ENCODE data around the gene ANK3. TPM values are rescaled to one million over a fixed set of nuclear protein-coding genes. Genes with fewer than 3 reads are reported as not detected.

ANK3 gene
- total RNA-seq, 2 donors from 2014 or later = 55.4 to 126 TPM

DNA sequence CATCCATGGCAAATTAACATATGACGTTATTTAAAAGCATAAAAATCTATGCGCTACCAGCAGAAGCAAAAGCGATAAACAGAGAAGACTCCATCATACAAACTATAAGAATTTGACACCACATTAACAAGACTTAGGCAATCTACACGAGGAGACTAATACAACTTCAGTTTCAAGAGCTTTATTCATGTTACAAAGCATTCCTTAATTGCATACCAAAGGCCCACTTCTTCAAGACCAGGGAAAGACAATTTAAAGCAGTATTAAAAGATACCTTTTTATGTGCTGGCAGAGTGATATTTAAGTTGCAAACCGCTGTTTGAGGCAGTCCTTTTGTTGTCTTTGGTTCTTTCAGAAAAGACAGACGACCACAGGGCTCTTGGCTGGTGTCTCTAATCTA lies 307.3 kb downstream of the ANK3 start:
- H3K27me3 ChIP-seq (replicated peaks; ENCODE audit: insufficient read depth) = no peaks in the 10 kb centered on the region
- H3K27ac ChIP-seq = no peak overlapping the region
- no peak for ATAC-seq (ENCODE audit: insufficient number of reproducible peaks, low FRiP score, low read depth)
- TF ChIP-seq, protein P1, sequence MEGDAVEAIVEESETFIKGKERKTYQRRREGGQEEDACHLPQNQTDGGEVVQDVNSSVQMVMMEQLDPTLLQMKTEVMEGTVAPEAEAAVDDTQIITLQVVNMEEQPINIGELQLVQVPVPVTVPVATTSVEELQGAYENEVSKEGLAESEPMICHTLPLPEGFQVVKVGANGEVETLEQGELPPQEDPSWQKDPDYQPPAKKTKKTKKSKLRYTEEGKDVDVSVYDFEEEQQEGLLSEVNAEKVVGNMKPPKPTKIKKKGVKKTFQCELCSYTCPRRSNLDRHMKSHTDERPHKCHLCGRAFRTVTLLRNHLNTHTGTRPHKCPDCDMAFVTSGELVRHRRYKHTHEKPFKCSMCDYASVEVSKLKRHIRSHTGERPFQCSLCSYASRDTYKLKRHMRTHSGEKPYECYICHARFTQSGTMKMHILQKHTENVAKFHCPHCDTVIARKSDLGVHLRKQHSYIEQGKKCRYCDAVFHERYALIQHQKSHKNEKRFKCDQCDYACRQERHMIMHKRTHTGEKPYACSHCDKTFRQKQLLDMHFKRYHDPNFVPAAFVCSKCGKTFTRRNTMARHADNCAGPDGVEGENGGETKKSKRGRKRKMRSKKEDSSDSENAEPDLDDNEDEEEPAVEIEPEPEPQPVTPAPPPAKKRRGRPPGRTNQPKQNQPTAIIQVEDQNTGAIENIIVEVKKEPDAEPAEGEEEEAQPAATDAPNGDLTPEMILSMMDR (IDR thresholded peaks at IDR 0.05) = no peak
- DNase-seq (ENCODE audit: low spot score) = no peak
- no peaks in the 10 kb centered on the region for H3K36me3 ChIP-seq
- H3K9me3 ChIP-seq = no peaks in the 10 kb centered on the region
- H3K4me3 ChIP-seq = peak overlapping the region; percentile 46
- peaks cover 0 to 12% of the 10 kb centered on the region in 2 donors for H3K4me1 ChIP-seq (ENCODE audit: control insufficient read depth in 1 of 2, low read depth in 2 of 2)

DNA sequence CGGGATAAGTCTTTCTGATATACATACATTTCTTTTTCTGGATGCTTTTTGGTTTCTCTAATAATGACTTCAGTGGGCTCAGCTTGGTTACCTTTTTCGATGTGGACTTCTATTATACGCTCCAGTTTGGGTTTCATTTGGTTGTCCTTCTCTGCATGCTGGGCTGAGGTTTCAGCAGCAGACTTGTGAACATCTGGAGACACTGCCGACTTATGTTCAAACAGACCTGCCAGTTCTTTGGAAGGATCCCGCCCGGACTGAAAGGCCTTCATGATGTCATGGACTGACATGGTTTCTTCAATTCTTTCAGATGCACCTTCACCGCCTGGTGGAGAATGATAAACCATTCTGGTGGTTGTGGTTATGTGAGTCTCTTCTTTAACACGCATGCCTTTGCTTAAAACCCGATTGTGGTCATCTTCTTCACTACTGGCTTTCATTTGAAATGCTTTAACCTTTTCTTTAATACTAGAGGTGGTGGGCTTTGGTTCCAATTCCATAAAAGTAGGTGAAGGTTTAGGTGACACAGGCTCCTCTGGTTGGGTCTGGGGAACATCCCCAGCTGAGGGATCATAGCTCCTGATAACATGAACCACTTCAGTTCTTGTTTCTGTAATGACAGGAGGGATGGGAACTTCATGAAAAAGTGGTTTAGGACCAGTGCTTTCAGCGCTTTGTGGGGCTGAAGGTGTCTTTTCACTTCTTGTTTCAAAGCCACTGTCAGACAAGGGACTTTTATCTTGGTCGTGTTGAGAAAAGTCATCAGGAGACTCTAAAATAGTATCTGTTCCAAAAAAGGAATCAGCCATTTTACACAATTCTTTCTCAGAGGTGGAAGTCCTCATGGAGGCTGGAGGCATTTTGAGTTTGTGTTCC lies 315.7 kb downstream of the ANK3 start:
- no peak overlapping the region for H3K27ac ChIP-seq
- no peak overlapping the region for H3K4me3 ChIP-seq
- no peaks in the 10 kb centered on the region for H3K4me1 ChIP-seq (ENCODE audit: control insufficient read depth in 1 of 2, low read depth in 2 of 2)
- H3K9me3 ChIP-seq = no peaks in the 10 kb centered on the region
- TF ChIP-seq, protein P1 (IDR thresholded peaks at IDR 0.05) = no peak
- DNase-seq (ENCODE audit: low spot score) (no peak), ATAC-seq (ENCODE audit: insufficient number of reproducible peaks, low FRiP score, low read depth) (no peak)
- H3K36me3 ChIP-seq = no peaks in the 10 kb centered on the region
- no peaks in the 10 kb centered on the region for H3K27me3 ChIP-seq (replicated peaks; ENCODE audit: insufficient read depth)

DNA sequence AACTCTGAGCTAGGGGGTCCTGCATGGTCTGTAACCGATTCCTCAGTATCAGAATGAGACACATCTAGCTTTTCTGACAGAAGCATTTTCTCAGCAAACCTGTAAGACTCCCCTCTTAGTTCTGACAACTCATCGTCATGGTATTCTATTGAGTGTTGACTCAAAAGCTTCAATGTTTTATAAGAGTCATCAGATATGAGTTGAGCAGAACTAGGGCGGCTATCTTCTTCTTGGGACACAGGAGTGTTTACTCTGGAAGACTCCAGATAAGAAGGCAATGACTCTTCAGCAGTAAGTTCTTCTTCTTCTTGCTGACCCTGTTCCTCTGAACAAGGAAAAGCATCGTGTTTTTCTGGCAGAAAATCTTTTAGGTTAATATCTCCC lies 316.3 kb downstream of the ANK3 start:
- Histone ChIP-seq H3K27me3 (replicated peaks; ENCODE audit: insufficient read depth) (no peaks in the 10 kb centered on the region), H3K36me3 (no peaks in the 10 kb centered on the region), H3K9me3 (no peaks in the 10 kb centered on the region), H3K4me3 (no peak overlapping the region), H3K27ac (no peak overlapping the region), H3K4me1 (ENCODE audit: control insufficient read depth in 1 of 2, low read depth in 2 of 2) (no peaks in the 10 kb centered on the region)
- ATAC-seq (ENCODE audit: insufficient number of reproducible peaks, low FRiP score, low read depth) = no peak
- TF ChIP-seq, protein P1 (IDR thresholded peaks at IDR 0.05) = no peak
- DNase-seq (ENCODE audit: low spot score) = no peak

DNA sequence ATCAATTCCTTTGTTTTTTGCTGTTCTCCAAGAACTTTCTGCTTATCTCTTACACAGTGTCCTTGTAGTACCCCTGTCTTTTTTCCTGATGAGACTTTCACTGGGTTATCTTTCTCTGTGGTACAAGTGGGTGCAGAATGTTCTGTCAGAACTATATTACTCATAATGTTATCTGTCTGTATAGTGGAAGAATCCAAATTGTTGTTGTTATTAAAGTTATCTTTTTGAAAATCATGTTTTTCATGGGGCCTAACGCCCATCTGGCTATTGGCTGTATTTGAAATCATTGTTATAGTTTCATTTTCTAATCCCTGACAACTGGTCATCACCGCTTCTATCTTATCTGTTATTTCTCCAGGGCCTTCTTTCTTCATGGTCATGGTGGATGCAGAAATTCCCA lies 320.4 kb downstream of the ANK3 start:
- DNase-seq (ENCODE audit: low spot score) (no peak), ATAC-seq (ENCODE audit: insufficient number of reproducible peaks, low FRiP score, low read depth) (no peak)
- no peak overlapping the region for H3K27ac ChIP-seq
- H3K9me3 ChIP-seq = no peaks in the 10 kb centered on the region
- H3K36me3 ChIP-seq = no peaks in the 10 kb centered on the region
- H3K4me3 ChIP-seq = no peak overlapping the region
- no peaks in the 10 kb centered on the region for H3K27me3 ChIP-seq (replicated peaks; ENCODE audit: insufficient read depth)
- peaks cover 4 to 6% of the 10 kb centered on the region in 2 donors for H3K4me1 ChIP-seq (ENCODE audit: control insufficient read depth in 1 of 2, low read depth in 2 of 2)
- TF ChIP-seq, protein P1 (IDR thresholded peaks at IDR 0.05) = no peak

DNA sequence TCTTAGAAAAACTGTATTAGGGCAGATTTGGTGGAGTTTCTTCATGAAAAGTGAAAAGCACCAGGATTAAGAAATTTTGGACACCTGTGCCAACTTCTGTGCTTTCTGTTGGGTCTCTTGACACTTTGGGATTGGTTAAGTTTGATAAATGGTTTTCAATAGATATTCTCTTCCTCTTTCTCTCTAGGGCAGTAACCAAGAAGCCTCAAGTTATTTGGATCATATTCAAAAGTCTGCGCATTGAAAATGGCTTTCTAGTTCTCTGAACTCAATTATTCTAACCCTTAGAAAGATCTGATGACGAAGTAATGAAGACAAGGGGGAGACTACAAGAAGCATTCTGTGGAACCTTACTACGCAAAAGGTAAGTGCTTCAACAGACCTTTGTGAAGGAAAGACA lies 339.3 kb downstream of the ANK3 start:
- Histone ChIP-seq H3K9me3 (no peaks in the 10 kb centered on the region), H3K4me3 (no peak overlapping the region), H3K27me3 (replicated peaks; ENCODE audit: insufficient read depth) (no peaks in the 10 kb centered on the region), H3K27ac (no peak overlapping the region), H3K4me1 (ENCODE audit: control insufficient read depth in 1 of 2, low read depth in 2 of 2) (peaks cover 3 to 11% of the 10 kb centered on the region in 2 donors), H3K36me3 (no peaks in the 10 kb centered on the region)
- no peak for DNase-seq (ENCODE audit: low spot score)
- TF ChIP-seq, protein P1 (IDR thresholded peaks at IDR 0.05) = no peak
- no peak for ATAC-seq (ENCODE audit: insufficient number of reproducible peaks, low FRiP score, low read depth)

All from thoracic aorta (tissue), 2 donors.